ENCODE measurements around the gene SMYD3.

SMYD3 gene

DNA sequence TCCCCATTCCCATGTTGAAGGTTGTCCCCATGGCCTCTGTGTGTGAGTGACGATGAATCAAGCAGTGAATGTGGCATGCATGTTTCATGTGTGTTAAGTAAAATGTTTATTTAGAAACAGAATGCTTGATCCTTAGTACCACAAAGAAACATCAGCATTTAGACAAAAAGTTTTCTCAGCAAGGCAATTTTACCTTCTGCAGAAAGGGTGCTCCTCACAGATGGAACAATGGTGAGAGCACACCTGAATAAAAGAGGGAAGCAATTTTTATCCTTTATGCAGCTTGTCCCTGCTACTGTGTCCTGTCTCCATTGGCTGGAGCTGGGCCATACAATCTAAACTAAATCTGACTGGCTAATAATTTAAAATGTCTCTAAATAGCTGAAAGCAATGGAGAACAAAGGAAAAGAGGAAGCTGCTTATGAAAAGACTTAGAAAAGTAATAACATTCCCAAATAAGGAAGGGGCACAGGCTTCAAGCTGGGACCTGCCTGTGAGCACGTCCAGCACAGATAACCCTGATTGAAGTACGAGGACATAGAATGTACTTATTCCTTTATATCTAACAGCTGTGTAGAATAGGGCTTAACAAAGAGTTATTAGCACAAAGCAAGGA lies 8.4 kb upstream of the SMYD3 start:
- no peak for FAIRE-seq

- FAIRE-seq: no peak
Measured at GRCh38 chr1:246513619-246514343, 6.7 kb upstream of the SMYD3 start.

DNA sequence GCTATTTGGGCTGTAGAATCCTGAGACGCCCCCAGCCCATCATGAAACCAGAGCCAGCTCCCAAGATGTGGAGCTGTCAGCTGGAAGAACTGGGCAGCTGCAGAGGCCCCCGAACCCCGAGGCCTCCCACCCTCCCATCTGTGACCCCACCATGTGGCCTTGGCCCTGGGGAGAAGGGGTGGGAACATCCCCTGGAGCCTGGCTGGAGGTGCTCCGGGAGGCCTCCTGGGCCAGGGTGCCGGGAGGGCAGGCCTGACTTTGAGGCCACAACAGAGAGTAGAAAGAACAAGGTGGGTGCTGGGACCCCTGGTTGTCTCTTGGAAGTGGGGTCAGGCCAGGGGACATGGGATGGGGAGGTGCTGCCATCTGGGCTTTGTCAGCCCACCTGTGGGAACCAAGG lies 6.0 kb upstream of the SMYD3 start:
- no peak for FAIRE-seq

- no peak for FAIRE-seq
Measured at GRCh38 chr1:246512635-246513034, 5.6 kb upstream of the SMYD3 start.

DNA sequence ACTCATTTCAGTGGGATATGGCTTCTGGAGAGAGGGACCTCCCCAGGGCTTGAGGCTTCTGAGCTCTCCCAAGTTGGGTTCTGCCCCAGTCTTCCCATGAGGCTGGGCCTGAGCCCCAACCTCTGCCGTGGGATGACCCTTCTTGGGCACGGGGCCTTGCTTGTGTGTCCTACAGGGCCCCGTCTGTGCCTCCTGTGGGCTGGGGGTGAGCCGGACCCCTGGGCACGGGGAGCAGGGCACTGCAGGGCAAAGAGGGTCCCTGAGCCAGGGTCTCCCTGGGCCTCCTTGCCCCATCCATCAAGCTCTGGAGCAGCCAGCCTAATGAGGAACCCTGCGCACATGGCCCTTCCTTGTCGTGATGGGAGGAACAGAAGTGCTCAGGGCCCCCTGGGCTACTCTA lies 5.2 kb upstream of the SMYD3 start:
- FAIRE-seq: no peak

GRCh38 chr1:246511203-246511602 lies 4.1 kb upstream of the SMYD3 start:
- no peak for FAIRE-seq

- no peak for FAIRE-seq
Measured at GRCh38 chr1:246510147-246511030, 3.3 kb upstream of the SMYD3 start.

GRCh38 chr1:246508897-246509688 lies 2.0 kb upstream of the SMYD3 start:
- no peak for FAIRE-seq

DNA sequence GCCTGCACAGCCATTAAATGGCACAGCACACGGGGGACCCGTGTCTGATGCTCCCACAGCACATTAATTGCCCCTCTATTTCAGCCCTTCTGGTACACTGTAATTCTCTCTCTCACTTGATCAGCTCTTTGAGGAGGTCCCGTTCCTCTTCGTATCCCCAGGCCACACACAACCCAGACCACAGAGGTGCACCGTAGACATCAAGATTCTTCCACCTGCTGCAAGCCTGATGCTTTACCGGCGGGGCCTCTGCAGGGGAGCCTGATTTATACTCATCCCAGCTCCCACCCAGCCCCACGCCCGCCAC lies 759 bp downstream of the SMYD3 start:
- FAIRE-seq: no peak

DNA sequence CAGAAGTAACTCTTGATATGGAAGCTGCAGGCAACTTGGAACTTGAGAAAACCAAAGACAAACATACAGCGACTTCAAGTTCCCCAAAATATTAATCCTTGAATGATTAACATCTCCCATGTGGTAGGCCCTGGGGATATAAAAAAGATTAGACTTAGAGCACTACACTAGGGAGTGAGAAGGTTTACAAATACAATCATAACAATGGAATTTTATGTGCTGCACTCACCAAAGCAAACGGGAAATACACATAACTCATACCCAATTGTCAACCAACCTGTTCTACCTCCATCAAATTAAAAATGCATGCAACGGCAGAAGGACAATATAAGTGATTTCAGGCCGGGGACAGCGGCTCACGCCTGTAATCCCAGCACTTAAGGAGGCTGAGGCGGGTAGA lies 3.7 kb downstream of the SMYD3 start:
- no peak for FAIRE-seq

- FAIRE-seq: peak; percentile 85
Measured at GRCh38 chr1:246497331-246497915, 9.7 kb downstream of the SMYD3 start.

GRCh38 chr1:246492611-246493245 lies 14.4 kb downstream of the SMYD3 start:
- peak; percentile 86 for FAIRE-seq

DNA sequence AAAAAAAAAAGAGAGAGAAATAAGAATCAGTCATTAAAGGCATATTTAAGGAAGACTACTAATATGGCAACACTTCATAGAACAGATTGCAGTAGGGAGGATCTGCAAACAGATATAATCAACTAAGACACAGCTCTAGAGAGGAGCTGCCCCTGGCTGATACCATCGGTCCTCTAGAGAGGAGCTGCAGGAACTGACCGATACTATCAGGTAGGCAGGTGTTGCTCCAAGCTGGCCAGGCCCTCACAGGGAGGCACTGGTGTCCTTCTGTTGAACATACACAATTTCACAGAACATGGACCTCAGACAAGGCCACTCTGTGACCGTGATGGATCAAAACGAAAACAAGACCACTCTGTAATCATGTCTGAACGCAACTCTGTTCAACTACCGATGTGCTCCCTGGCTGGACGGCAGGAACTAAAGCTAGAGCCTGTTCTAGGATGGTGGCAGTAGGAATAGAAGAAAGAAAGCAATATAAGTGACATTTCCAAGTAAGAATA lies 15.5 kb downstream of the SMYD3 start:
- FAIRE-seq: no peak

DNA sequence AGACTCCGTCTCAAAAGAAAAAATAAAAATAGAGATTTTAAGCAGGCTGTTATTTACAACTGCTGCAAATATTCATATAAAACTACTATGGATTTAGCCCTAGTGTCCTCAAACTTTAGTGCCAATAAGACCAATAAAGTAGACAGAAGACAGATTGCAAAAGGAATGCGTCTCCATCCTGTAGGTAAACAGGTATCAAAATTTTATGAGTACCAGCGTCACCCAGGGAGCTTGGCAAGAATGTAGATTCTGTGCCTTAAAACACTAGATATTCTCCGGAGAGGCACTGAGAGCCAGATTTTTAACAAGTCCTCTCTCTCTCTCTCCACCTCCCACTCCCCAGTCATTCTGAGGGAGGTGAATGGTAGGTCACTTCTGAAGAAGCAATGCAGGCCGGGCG lies 18.4 kb downstream of the SMYD3 start:
- FAIRE-seq: no peak

- no peak for FAIRE-seq
Measured at GRCh38 chr1:246483569-246483933, 23.5 kb downstream of the SMYD3 start.

DNA sequence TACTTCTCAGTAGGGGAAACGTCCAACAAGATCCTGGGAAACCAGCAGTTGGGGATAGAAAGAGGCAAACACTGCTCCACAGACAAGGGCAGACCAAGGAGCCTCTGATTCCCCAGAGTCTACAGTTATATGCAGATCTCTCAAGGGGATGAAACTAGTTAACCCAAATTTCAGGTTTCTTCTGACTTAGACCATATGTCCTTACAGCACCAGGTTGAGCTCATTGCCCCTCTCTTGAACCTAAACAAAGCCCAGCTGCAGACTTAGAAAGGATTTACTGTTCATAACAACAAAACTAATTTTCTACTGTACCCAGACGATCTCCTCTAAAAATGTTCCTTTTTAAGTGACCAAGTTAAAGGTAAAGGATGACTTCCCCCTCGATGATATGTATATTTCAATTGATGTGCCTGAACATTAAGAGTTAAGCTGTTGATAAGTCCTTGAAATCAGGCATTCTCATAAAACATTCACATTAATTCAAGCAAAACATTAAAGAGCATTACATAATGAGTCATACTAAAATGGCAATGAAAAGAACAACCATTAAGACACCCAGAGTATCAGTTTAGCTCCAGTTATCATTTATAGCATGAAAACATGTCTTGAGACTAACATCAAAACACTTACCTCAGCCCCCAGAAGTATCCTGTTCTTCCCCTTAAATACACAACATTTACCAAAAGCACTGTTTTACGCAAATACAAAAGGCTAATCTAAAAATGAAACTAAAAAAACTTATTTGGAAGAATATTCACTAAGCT lies 24.1 kb downstream of the SMYD3 start:
- no peak for FAIRE-seq

DNA sequence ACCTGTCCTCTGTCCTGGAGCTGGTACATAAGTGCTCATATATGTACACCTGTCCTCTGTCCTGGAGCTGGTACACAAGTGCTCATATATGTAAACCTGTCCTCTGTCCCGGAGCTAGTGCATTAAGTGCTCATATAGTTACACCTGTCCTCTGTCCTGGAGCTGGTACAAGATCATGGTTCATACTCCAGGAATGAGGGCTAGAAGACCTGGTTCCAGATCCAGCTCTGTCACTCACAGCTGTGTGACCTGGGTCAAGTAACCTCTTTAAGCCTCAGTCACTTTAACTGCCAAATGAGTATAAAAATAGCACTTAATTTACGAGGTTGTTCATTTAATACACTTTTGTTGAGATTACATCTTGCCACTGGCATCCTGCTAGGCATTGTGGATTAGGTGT lies 28.0 kb downstream of the SMYD3 start:
- no peak for FAIRE-seq

- FAIRE-seq: no peak
Measured at GRCh38 chr1:246477634-246478033, 29.4 kb downstream of the SMYD3 start.

DNA sequence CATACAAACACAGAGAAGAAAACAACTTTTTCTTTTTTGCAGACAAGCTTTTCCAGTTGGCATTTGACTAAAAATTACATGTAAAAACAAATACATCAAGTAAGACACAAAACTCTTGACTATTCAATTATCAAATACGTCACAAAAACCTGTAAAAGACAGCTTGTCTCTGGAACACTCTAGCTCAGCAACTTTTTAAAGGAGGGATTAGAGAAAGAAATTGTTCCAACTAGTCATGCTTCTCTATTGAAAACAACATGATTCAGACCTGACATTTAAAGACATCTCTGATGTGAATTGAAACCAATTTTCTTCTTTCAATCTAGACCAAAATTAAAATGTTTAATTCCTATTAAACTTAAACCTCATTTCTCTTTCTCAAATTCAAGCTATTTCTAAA lies 30.3 kb downstream of the SMYD3 start:
- FAIRE-seq: no peak

DNA sequence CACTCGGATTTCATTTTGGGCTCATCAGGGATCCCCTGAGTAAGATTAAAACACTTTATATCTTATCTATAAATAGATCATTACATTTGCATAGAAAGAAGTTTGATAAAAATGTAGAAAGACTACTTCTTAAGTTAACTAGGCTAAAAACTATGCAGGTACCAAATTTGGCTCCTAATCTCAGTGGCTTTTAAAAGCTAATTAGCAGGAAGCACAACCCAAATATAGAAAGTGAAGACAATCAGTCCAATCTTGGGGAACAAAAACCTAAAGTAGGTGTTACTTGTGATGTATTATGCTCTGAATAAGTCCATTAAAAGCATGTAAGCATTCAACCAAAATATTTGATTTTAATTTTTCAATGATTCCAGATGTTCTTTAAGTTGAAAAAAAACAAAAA lies 35.4 kb downstream of the SMYD3 start:
- FAIRE-seq: no peak

GRCh38 chr1:246470585-246470984 lies 36.5 kb downstream of the SMYD3 start:
- FAIRE-seq: no peak
